ENCODE data around the gene ALDH6A1.

The ALDH6A1 gene

DNA sequence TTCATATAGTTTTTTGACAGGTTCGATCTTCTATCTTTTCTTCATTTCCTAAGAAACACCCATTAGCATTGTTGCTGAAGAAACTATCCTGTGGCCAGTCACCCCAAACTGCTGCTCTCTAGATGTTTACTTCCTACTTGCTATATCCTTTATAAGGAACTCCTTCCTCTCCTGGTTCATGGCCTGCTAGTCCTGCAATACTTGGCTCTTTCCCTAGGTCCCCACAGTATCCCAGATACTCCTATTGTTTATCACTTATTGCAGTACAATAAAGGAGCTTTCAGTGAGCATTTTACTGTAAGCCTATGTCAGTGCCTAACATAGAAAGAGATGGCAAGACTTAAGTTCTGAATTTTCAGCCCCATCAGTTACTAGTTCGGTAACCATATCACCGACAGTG, 2.8 kb downstream of the ALDH6A1 start:
- Histone ChIP-seq H3K9me3 (ENCODE audit: insufficient read depth, low read depth, low read length) (no peaks in the 10 kb centered on the region), H3K79me1 (ENCODE audit: low read length) (peaks cover 4% of the 10 kb centered on the region), H3K4ac (ENCODE audit: low read depth, low read length) (no peak overlapping the region), H3K9ac (ENCODE audit: low read length) (no peak overlapping the region), H3K36me3 (ENCODE audit: control insufficient read depth in 1 of 2, insufficient read depth in 2 of 2, low read length in 2 of 2) (no peaks in the 10 kb centered on the region), H2AK5ac (ENCODE audit: low read length) (no peak overlapping the region), H3K79me2 (ENCODE audit: control insufficient read depth, insufficient read depth, low read length, poor library complexity) (peaks cover 1% of the 10 kb centered on the region), H3K27me3 (ENCODE audit: insufficient read depth, low read length) (no peaks in the 10 kb centered on the region), H4K12ac (ENCODE audit: low read depth, low read length) (no peak overlapping the region), H3K14ac (ENCODE audit: low read length) (no peak overlapping the region), H3K4me2 (ENCODE audit: low read length) (no peak overlapping the region), H2AFZ (ENCODE audit: insufficient read depth, low read length, poor library complexity) (no peak overlapping the region), H2BK5ac (ENCODE audit: low read depth, low read length, poor library complexity) (no peak overlapping the region), H3K23ac (ENCODE audit: low read length) (no peak overlapping the region), H4K8ac (ENCODE audit: low read depth, low read length) (no peak overlapping the region), H3K4me1 (ENCODE audit: control insufficient read depth in 1 of 2, insufficient read depth in 2 of 2, low read length in 2 of 2) (peaks cover 0 to 2% of the 10 kb centered on the region in 2 experiments), H2BK120ac (ENCODE audit: insufficient read depth, low read length, poor library complexity) (no peak overlapping the region), H3K27ac (ENCODE audit: low read depth, low read length) (no peak overlapping the region), H4K91ac (ENCODE audit: low read depth, low read length) (no peak overlapping the region), H3K18ac (ENCODE audit: low read length) (no peak overlapping the region), H2BK12ac (ENCODE audit: low read length) (no peak overlapping the region), H3K4me3 (ENCODE audit: low read depth, low read length) (no peak overlapping the region)
- WGBS (ENCODE audit: extremely low coverage, insufficient coverage, insufficient read length), result no CpG with 5 or more reads among the region's 3 CpGs
- DNase-seq, result no peak

GRCh38 chr14:74080820-74081460, 3.3 kb downstream of the ALDH6A1 start:
- WGBS (ENCODE audit: extremely low coverage, insufficient coverage, insufficient read length), result no CpG with 5 or more reads among the region's 4 CpGs
- no peak overlapping the region for H2BK5ac ChIP-seq (ENCODE audit: low read depth, low read length, poor library complexity)
- H2AFZ ChIP-seq (ENCODE audit: insufficient read depth, low read length, poor library complexity), result no peak overlapping the region
- H3K23ac ChIP-seq (ENCODE audit: low read length), result no peak overlapping the region
- peaks cover 4% of the 10 kb centered on the region for H3K79me1 ChIP-seq (ENCODE audit: low read length)
- no peak overlapping the region for H2AK5ac ChIP-seq (ENCODE audit: low read length)
- no peaks in the 10 kb centered on the region for H3K27me3 ChIP-seq (ENCODE audit: insufficient read depth, low read length)
- H4K91ac ChIP-seq (ENCODE audit: low read depth, low read length), result no peak overlapping the region
- no peak overlapping the region for H3K18ac ChIP-seq (ENCODE audit: low read length)
- no peak overlapping the region for H3K9ac ChIP-seq (ENCODE audit: low read length)
- no peak overlapping the region for H3K14ac ChIP-seq (ENCODE audit: low read length)
- H2BK120ac ChIP-seq (ENCODE audit: insufficient read depth, low read length, poor library complexity), result no peak overlapping the region
- H3K27ac ChIP-seq (ENCODE audit: low read depth, low read length), result no peak overlapping the region
- peaks cover 0 to 2% of the 10 kb centered on the region in 2 experiments for H3K4me1 ChIP-seq (ENCODE audit: control insufficient read depth in 1 of 2, insufficient read depth in 2 of 2, low read length in 2 of 2)
- no peak overlapping the region for H3K4ac ChIP-seq (ENCODE audit: low read depth, low read length)
- H3K36me3 ChIP-seq (ENCODE audit: control insufficient read depth in 1 of 2, insufficient read depth in 2 of 2, low read length in 2 of 2), result no peaks in the 10 kb centered on the region
- no peak overlapping the region for H3K4me2 ChIP-seq (ENCODE audit: low read length)
- DNase-seq, result no peak
- no peak overlapping the region for H3K4me3 ChIP-seq (ENCODE audit: low read depth, low read length)
- H4K12ac ChIP-seq (ENCODE audit: low read depth, low read length), result no peak overlapping the region
- H2BK12ac ChIP-seq (ENCODE audit: low read length), result no peak overlapping the region
- H4K8ac ChIP-seq (ENCODE audit: low read depth, low read length), result no peak overlapping the region
- H3K79me2 ChIP-seq (ENCODE audit: control insufficient read depth, insufficient read depth, low read length, poor library complexity), result peaks cover 1% of the 10 kb centered on the region
- no peaks in the 10 kb centered on the region for H3K9me3 ChIP-seq (ENCODE audit: insufficient read depth, low read depth, low read length)

DNA sequence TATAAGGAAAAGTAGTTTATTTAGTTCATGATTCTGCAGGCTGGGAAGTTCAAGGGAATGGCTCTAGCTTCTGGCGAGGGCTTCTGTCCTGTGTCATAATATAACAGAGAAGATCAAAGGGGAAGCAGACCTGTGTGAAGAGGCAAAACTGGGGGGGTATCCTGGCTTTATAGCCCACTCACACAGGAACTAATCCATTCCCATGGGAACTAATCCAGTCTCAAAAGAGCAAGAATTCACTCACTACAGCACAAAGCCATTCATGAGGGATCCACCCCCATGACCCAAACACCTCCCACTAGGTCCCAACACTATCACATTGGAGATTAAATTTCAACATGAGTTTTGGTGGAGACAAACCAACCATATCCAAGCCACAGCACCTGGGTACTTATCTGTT, 6.9 kb downstream of the ALDH6A1 start:
- no peaks in the 10 kb centered on the region for H3K27me3 ChIP-seq (ENCODE audit: insufficient read depth, low read length)
- H3K4me3 ChIP-seq (ENCODE audit: low read depth, low read length), result no peak overlapping the region

GRCh38 chr14:74065746-74066575, 18.3 kb downstream of the ALDH6A1 start:
- Histone ChIP-seq H2BK120ac (ENCODE audit: insufficient read depth, low read length, poor library complexity) (no peak overlapping the region), H3K9me3 (ENCODE audit: insufficient read depth, low read depth, low read length) (no peaks in the 10 kb centered on the region), H4K8ac (ENCODE audit: low read depth, low read length) (no peak overlapping the region), H2AFZ (ENCODE audit: insufficient read depth, low read length, poor library complexity) (no peak overlapping the region), H3K4me2 (ENCODE audit: low read length) (no peak overlapping the region), H3K4me3 (ENCODE audit: low read depth, low read length) (no peak overlapping the region), H4K12ac (ENCODE audit: low read depth, low read length) (no peak overlapping the region), H2BK5ac (ENCODE audit: low read depth, low read length, poor library complexity) (no peak overlapping the region), H2BK12ac (ENCODE audit: low read length) (no peak overlapping the region), H3K9ac (ENCODE audit: low read length) (no peak overlapping the region), H3K79me1 (ENCODE audit: low read length) (no peaks in the 10 kb centered on the region), H3K4ac (ENCODE audit: low read depth, low read length) (no peak overlapping the region), H3K14ac (ENCODE audit: low read length) (no peak overlapping the region), H3K18ac (ENCODE audit: low read length) (no peak overlapping the region), H3K79me2 (ENCODE audit: control insufficient read depth, insufficient read depth, low read length, poor library complexity) (no peaks in the 10 kb centered on the region), H3K27ac (ENCODE audit: low read depth, low read length) (no peak overlapping the region), H3K36me3 (ENCODE audit: control insufficient read depth in 1 of 2, insufficient read depth in 2 of 2, low read length in 2 of 2) (peaks cover 2 to 3% of the 10 kb centered on the region in 2 experiments), H2AK5ac (ENCODE audit: low read length) (no peak overlapping the region), H4K91ac (ENCODE audit: low read depth, low read length) (no peak overlapping the region), H3K23ac (ENCODE audit: low read length) (no peak overlapping the region), H3K4me1 (ENCODE audit: control insufficient read depth in 1 of 2, insufficient read depth in 2 of 2, low read length in 2 of 2) (no peaks in the 10 kb centered on the region), H3K27me3 (ENCODE audit: insufficient read depth, low read length) (no peaks in the 10 kb centered on the region)
- DNase-seq, result no peak
- WGBS (ENCODE audit: extremely low coverage, insufficient coverage, insufficient read length), result no CpG with 5 or more reads among the region's 3 CpGs

More for the DNA sequence above, 6.9 kb downstream of the ALDH6A1 start:
- Histone ChIP-seq H3K9ac (ENCODE audit: low read length) (no peak overlapping the region), H3K79me1 (ENCODE audit: low read length) (no peaks in the 10 kb centered on the region), H2AK5ac (ENCODE audit: low read length) (no peak overlapping the region), H3K4me1 (ENCODE audit: control insufficient read depth in 1 of 2, insufficient read depth in 2 of 2, low read length in 2 of 2) (no peaks in the 10 kb centered on the region), H3K9me3 (ENCODE audit: insufficient read depth, low read depth, low read length) (no peaks in the 10 kb centered on the region), H2AFZ (ENCODE audit: insufficient read depth, low read length, poor library complexity) (no peak overlapping the region), H3K23ac (ENCODE audit: low read length) (no peak overlapping the region), H4K8ac (ENCODE audit: low read depth, low read length) (no peak overlapping the region), H3K27ac (ENCODE audit: low read depth, low read length) (no peak overlapping the region), H4K91ac (ENCODE audit: low read depth, low read length) (no peak overlapping the region), H3K14ac (ENCODE audit: low read length) (no peak overlapping the region), H4K12ac (ENCODE audit: low read depth, low read length) (no peak overlapping the region), H2BK5ac (ENCODE audit: low read depth, low read length, poor library complexity) (no peak overlapping the region), H3K79me2 (ENCODE audit: control insufficient read depth, insufficient read depth, low read length, poor library complexity) (no peaks in the 10 kb centered on the region), H3K36me3 (ENCODE audit: control insufficient read depth in 1 of 2, insufficient read depth in 2 of 2, low read length in 2 of 2) (no peaks in the 10 kb centered on the region), H3K18ac (ENCODE audit: low read length) (no peak overlapping the region), H2BK12ac (ENCODE audit: low read length) (no peak overlapping the region), H3K4me2 (ENCODE audit: low read length) (no peak overlapping the region), H3K4ac (ENCODE audit: low read depth, low read length) (no peak overlapping the region), H2BK120ac (ENCODE audit: insufficient read depth, low read length, poor library complexity) (no peak overlapping the region)
- no CpG with 5 or more reads among the region's 1 CpG for WGBS (ENCODE audit: extremely low coverage, insufficient coverage, insufficient read length)
- no peak for DNase-seq
